Breast epithelium (tissue), 3 donors: ENCODE data around the gene TLE2.

Experiments
- CTCF ChIP-seq, 3 donors: fragments of 450-650 bp; IDR thresholded peaks; one replicate each; pipeline ENCODE4 v1.5.1; 2016 to 2017; ENCODE audit warnings: antibody characterized with exemption in 3 of 3, mild to moderate bottlenecking in 3 of 3, moderate library complexity in 3 of 3
- POLR2AphosphoS5 ChIP-seq, 3 donors: sonication (generic); formaldehyde crosslinking; IDR thresholded peaks; one replicate each; pipeline ENCODE4 v1.6.1; 2017; ENCODE audit warnings: antibody characterized with exemption in 3 of 3

- TF ChIP-seq CTCF (IDR thresholded peaks at IDR 0.05) = no peak
- no peak for TF ChIP-seq POLR2AphosphoS5 (IDR thresholded peaks at IDR 0.05)
Observed at GRCh38 chr19:3028305-3029064, 595 bp downstream of the TLE2 start.
